Ishikawa (cell line): ENCODE data around the gene PYDC1.

Experiments
- CEBPB ChIP-seq: IDR thresholded peaks from 2 replicates; pipeline ENCODE4 v1.6.1; 2012
- EGR1 ChIP-seq: IDR thresholded peaks from 2 replicates; pipeline ENCODE4 v1.6.1; 2012
- EP300 ChIP-seq: IDR thresholded peaks from 2 replicates; pipeline ENCODE4 v1.6.1; 2012; ENCODE audit warnings: borderline replicate concordance
- FOXM1 ChIP-seq: IDR thresholded peaks from 2 replicates; pipeline ENCODE4 v1.6.1; 2012; ENCODE audit warnings: low read depth, borderline replicate concordance
- NFIC ChIP-seq: IDR thresholded peaks from 2 replicates; pipeline ENCODE4 v1.6.1; 2012
- RAD21 ChIP-seq: IDR thresholded peaks from 2 replicates; pipeline ENCODE4 v1.6.1; 2012; ENCODE audit warnings: low read depth
- YY1 ChIP-seq: IDR thresholded peaks from 2 replicates; pipeline ENCODE4 v1.6.1; 2012; ENCODE audit warnings: low read depth
- ZBTB7A ChIP-seq: IDR thresholded peaks from 2 replicates; pipeline ENCODE4 v1.6.1; 2012; ENCODE audit warnings: low read depth
- TF ChIP-seq, protein P1 (sequence below): IDR thresholded peaks from 2 replicates; pipeline ENCODE4 v1.6.1; 2012; ENCODE audit warnings: low read depth, mild to moderate bottlenecking
- TF ChIP-seq, protein P2 (sequence below): IDR thresholded peaks from 2 replicates; pipeline ENCODE4 v1.6.1; 2012

DNA sequence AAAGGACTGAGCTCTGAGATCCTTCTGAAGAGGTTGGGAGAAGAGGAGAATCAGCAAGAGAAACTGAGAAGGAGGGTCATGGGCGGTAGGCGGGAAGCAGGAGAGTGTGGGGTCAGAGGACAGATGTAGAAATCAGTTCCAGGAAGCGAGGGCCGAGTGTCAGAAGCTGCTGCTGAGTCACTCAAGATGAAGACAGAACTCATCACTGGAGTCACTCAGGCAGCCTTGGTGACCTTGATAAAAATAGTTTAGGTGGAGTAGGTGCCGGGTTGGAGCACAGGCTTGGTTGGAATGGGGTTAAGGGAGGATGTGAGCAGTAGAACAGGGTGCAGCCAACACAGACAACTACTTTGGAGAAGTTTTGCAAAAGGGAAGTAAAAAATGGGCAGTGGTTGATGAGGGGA lies 36.7 kb upstream of the PYDC1 start:
- TF ChIP-seq EP300 (no peak), EGR1 (no peak), YY1 (no peak), NFIC (no peak), ZBTB7A (no peak), CEBPB (no peak), FOXM1 (no peak), RAD21 (no peak)
- TF ChIP-seq, protein P1, sequence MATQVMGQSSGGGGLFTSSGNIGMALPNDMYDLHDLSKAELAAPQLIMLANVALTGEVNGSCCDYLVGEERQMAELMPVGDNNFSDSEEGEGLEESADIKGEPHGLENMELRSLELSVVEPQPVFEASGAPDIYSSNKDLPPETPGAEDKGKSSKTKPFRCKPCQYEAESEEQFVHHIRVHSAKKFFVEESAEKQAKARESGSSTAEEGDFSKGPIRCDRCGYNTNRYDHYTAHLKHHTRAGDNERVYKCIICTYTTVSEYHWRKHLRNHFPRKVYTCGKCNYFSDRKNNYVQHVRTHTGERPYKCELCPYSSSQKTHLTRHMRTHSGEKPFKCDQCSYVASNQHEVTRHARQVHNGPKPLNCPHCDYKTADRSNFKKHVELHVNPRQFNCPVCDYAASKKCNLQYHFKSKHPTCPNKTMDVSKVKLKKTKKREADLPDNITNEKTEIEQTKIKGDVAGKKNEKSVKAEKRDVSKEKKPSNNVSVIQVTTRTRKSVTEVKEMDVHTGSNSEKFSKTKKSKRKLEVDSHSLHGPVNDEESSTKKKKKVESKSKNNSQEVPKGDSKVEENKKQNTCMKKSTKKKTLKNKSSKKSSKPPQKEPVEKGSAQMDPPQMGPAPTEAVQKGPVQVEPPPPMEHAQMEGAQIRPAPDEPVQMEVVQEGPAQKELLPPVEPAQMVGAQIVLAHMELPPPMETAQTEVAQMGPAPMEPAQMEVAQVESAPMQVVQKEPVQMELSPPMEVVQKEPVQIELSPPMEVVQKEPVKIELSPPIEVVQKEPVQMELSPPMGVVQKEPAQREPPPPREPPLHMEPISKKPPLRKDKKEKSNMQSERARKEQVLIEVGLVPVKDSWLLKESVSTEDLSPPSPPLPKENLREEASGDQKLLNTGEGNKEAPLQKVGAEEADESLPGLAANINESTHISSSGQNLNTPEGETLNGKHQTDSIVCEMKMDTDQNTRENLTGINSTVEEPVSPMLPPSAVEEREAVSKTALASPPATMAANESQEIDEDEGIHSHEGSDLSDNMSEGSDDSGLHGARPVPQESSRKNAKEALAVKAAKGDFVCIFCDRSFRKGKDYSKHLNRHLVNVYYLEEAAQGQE, result no peak
- TF ChIP-seq, protein P2, sequence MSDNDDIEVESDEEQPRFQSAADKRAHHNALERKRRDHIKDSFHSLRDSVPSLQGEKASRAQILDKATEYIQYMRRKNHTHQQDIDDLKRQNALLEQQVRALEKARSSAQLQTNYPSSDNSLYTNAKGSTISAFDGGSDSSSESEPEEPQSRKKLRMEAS, result no peak
